HEK293T (cell line): Measurements from ENCODE around the gene SKAP1.

ENCODE experiments used
- BHLHE40 ChIP-seq: fragments of 450-650 bp; IDR thresholded peaks from 2 replicates; pipeline ENCODE4 v1.6.1; 2016; ENCODE audit warnings: mild to moderate bottlenecking, moderate library complexity, borderline replicate concordance
- CTBP1 ChIP-seq: fragments of 450-650 bp; IDR thresholded peaks from 2 replicates; pipeline ENCODE4 v1.6.1; 2016; ENCODE audit warnings: borderline replicate concordance
- FOXA1 ChIP-seq: fragments of 450-650 bp; IDR thresholded peaks from 2 replicates; pipeline ENCODE4 v1.6.1; 2016; ENCODE audit warnings: mild to moderate bottlenecking
- FOXM1 ChIP-seq: fragments of 450-650 bp; IDR thresholded peaks from 2 replicates; pipeline ENCODE4 v1.6.1; 2017; ENCODE audit warnings: mild to moderate bottlenecking, borderline replicate concordance
- HDGF ChIP-seq: fragments of 450-650 bp; IDR thresholded peaks from 2 replicates; pipeline ENCODE4 v1.6.1; 2017; ENCODE audit warnings: antibody characterized with exemption, borderline replicate concordance
- NFRKB ChIP-seq: fragments of 450-650 bp; IDR thresholded peaks from 2 replicates; pipeline ENCODE4 v1.6.1; 2016; ENCODE audit warnings: mild to moderate bottlenecking, moderate library complexity
- TARDBP ChIP-seq: fragments of 450-650 bp; IDR thresholded peaks from 2 replicates; pipeline ENCODE4 v1.6.1; 2016
- ZNF384 ChIP-seq: fragments of 450-650 bp; IDR thresholded peaks from 2 replicates; pipeline ENCODE4 v1.6.1; 2016

GRCh38 chr17:48253975-48254374, 176.0 kb downstream of the SKAP1 start:
- TF ChIP-seq HDGF (no peak), ZNF384 (no peak), BHLHE40 (no peak), TARDBP (no peak), NFRKB (no peak), CTBP1 (no peak), FOXM1 (no peak), FOXA1 (no peak)
